ENCODE data around the gene SYMPK.

Gene SYMPK

DNA sequence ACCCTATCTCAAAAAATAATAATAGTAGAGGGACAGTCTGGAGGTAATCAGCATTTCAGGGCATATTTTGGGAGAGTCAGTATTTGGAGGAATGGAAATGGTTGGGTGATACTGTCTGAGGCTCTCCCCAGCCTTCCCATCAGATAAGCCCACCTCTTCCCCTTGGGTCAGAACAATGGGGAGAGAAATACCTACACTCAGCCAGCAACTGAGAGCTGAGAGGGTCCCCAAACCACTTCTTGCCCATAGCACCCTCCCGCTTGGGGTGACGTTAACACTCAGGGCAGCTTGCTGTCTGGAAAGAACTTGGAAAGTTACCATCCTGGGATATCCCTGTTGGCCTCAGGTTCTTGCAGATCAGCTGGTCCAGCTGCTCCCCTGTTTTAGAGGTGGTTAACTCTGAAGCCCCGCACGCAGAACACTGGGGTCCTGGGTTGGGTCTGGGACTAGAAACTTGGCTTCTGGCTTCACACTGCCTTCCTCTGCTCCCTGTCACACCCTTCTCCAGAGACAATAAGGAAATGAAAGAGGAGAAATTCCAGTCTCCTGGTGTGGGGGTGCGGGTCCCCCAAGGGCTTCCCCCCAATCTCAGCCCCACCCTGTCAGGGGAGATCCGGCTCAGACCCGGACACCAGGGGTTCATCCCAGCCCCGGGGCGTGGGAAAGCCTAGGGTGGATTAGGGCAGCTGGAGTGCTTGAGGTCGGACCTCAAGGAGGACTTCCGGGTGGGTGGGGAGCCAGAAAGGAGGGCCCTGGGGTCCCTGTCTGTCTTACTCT lies 3.6 kb upstream of the SYMPK start:
- no peak for DNase-seq

DNA sequence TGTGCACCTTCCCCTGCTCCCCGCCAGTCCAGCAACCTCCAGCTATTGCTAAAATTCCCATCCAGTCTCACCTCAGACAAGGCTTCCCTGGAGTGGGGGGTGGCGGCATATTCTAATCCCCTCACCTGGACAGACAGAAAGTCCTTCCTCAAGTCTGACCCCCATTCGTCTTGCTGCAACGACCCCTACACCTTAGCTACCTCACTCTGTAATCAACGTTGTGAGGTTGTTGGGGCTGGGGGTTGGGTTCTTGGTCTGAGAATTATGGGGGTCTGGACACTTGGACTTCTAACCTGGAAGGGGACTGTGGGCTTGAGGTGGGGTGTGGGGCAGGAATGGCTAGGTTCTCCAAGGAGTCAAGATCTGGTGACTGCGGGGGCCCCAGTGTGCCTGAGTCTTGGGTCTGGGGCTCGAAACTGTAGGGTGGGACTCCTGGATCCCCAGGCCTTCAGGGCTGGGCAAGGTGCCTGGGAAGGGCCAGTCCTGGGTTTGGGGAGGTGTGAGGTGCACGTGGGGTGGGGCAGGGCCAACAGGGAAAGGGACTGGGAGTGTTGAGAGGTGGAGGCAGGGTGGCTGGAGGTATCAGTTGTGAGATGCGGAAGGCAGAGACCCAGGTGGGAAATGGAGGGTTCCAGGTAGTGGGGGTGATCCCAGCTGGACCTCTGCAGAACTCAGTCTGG lies 2.5 kb upstream of the SYMPK start:
- DNase-seq: no peak

DNA sequence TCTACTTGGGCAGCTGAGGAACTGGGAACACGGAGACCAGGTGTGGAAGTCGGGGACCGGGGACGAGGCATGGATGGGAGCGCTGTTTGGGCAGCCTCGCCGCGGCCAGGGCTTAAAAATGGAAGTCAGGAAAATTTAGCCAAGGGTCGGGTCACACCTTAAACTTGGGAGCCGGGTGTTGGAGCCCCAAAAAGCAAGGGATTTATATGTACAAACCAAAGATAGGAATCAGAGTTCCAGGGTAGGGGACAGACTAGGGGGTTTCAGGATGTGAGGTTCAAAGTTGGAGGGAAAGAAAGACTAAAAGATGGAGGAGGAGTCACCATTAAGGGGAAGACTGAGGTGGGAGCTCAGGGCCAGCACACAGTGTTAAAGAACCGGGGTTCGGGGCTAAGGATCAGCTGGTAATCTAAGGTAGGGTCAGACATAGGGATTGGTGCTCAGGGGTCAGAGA lies 1.7 kb upstream of the SYMPK start:
- no peak for DNase-seq

DNA sequence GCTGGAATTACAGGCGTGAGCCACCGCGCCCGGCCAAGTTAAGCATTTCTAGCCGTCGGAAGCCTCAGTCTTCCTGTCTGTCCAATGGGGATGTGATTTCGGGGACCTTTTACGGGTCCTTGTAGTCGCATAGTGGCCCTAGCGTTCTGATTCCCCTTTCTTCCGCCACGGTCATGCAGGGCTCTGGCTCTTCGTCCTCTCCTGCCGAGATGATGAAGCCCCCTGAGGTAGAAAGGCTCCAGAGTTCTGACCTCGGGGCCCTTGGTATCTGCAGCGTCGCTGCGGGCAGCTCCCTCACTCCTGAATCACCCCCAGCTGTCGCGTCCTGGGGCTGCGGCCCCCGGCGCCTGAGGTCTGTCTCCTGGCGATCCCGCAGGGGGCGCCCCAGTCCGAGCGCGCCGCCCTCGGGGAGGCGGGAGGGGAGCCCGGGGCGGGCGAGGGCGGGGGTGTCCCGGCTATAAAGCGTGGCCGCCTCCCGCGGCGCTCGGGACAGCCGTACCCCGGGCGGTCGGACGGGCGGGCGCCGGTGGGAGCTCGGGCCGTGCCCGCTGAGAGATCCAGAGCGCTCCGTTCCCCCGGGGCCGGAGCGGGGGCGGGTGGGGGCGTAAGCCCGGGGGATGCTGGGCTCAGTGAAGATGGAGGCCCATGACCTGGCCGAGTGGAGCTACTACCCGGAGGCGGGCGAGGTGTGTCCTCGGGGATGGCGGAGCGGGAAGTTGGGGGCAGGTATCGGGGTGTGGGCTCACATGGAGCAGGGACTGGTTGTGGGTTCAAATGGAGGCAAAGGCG lies 1.1 kb upstream of the SYMPK start, which contains the start of gene FOXA3:
Gene FOXA3, plus strand, starts transcription at position 487 of the 789 bp plus-strand sequence. Its CDS starts 131 bp downstream, at position 618.
- DNase-seq: peak; percentile 49

DNA sequence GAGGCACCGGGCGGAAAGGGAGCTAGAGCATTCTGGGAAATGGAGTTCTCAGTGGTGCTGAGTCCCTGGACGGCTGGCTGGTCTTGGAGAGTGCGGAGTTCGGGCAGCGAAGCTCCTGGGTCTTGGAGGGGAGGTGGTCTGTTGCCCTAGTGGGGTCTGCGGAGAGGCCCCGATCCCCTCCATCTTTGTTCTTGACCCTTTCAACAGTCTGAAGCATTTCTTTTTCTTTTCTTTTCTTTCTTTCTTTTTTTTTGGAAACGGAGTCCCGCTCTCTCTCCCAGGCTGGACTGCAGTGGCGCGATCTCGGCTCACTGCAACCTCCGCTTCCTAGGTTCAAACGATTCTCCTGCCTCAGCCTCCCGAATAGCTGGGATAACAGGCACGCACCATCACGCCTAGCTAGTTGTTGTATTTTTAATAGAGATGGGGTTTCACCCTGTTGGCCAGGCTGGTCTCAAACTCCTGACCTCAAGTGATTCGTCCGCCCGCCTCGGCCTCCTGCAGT lies 440 bp upstream of the SYMPK start:
- no peak for DNase-seq

- DNase-seq: no peak
Measured at GRCh38 chr19:45862271-45862563, 730 bp downstream of the SYMPK start.

GRCh38 chr19:45860359-45861259 lies 2.3 kb downstream of the SYMPK start:
- no peak for DNase-seq

DNA sequence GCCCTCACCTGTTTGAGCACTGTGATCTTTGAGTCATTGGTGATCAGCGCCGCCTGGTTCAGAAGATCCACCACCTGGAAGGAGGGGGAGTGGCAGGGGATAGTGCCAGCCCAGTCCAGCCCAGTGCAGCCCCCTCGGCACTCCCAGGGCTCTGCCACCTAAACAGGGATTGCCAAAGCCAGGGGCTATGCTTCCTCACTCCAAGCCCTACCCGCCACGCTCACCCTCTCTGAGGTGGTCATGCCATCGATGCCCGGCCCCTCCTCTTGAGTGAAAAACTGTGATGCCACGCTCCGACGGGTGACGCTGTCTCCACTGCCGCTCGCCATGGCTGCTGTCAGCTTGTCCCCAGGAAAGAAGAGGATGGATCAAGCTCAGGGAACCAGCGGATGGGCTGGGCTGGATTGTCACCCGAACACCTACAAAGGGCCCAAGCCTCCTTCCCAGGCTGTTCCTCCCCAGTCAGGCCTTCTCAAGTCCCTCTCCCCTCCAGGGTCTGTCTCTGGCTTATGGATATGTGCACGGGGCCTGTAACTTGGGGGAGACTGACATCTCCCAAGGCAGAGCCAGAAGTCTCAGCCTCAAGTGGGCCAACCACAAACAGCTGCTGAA lies 8.7 kb downstream of the SYMPK start:
- DNase-seq: no peak

DNA sequence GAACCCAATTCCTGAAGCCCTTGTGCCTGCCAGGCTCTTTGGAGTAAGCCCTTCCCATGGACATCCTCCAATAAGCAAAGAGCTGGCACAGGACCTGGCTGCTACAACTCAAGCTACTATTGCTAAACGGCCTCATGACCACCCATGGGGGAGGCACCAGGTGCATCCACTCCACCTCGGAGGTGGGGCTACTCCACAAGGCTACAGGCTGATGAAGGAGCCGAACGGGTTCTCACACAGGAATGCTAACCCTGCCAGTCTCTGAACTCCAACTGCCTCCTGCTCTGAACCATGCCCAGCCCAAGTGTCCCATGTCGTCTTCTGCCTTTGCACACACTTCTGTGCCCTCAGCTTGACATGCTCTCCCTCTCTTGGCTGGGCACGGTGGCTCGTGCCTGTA lies 10.0 kb downstream of the SYMPK start:
- no peak for DNase-seq

DNA sequence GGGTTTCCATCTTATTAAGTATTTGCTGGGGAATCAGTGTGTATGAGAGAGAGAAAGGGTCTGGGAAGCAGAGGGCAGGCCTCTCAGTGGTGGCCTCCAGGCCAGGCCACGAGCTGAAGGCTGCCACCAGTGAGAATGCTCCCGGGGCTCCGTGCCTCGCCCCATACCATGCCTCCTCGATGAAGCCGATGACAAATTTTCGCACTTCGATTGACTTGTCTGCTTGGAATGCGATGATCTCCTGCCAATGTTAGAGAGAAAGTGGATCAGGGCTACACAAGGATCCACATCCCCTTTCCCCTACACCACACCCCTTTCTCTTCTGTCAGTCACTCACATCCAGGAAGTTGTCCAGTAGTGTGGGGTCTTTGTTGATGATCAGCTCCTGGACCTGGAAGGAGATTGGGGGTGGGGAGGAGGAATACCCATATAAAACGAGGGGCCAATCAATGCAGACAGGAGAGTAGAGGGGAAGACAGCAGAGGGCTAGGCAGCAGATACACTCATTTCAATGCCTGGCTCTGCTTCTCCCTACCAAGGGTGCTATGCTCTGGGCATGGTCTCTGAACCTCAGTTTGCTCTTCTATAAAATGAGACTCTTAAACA lies 10.7 kb downstream of the SYMPK start:
- peak; percentile 87 for DNase-seq

DNA sequence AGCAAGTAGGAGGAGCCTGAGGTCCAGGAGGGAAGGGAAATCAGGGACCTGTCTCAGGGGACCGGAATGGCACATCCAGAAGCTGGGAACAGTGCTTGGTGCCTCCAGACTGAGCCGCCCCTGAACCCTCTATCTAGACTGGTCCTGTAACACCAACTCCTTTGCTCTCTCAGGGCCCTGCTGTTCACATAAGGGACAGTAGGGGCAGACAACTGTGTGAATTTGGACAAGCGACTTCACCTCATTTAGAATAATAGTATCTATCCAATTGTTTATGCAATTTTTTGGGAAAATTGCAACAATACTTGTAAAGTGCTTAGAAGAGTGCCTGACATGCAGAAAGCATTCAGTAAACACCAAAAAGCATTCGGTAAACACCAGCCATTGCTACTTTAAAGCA lies 14.0 kb downstream of the SYMPK start:
- no peak for DNase-seq

DNA sequence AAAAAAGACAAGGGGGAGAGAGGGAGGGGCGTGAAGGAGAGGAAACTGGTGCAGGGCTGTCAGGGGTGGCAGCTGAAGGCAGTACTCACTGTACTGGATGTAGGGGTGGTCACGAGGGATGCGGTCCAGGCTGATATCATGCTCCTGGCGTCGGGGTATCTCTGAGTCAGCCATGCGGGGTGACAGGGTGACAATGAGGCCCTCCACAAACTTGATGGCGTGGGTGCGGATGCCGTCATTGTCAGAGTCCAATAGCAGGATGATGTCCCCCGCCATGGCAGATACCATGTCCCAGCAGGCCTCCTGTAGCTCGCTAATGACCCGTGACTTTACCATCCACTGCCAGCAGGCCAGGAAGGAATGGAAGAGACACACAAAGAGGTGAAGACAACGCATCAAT lies 15.3 kb downstream of the SYMPK start:
- DNase-seq: no peak

- no peak for DNase-seq
Measured at GRCh38 chr19:45842198-45842597, 20.7 kb downstream of the SYMPK start.

DNA sequence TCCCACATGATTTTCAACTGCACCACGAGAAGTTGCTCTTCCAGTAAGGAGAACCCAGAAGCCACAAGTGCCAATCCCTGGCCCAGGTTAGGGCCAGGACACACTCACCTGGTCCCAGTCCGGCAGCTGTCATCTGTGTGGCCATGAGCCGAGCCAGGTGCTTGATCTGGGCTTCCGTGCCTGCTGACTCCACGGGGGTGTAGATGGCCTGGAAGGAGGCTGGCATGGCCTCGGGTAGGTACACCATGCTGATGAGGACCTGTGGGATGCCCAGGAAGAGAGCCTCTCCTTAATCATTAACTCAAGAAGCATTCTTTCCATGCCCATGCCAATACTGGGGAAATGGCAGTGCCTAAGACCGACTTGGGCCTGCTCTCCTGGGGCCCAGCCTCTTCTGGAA lies 28.0 kb downstream of the SYMPK start:
- DNase-seq: no peak

DNA sequence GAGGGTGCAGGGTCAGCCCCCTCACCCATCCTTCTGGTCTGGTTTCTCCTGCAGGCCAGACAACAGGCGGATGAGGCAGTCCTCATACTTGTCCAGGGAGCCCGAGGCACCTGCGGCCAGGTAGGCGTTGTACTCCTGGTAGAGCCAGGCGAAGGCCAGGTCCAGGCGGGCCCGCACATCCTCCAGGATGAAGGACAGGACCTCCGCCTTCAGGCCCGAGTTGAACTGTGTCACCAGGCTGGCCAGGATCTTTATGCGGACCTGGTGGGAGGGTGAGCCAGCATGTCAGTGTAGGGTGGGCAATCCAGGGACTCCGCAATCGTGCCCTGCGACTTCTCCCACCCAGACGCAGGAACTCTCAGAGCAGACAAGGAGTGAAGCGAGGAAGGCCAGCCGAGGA lies 34.0 kb downstream of the SYMPK start:
- DNase-seq: no peak

- no peak for DNase-seq
Measured at GRCh38 chr19:45828523-45828922, 34.4 kb downstream of the SYMPK start.

- DNase-seq: no peak
Measured at GRCh38 chr19:45827459-45828093, 35.4 kb downstream of the SYMPK start.

DNA sequence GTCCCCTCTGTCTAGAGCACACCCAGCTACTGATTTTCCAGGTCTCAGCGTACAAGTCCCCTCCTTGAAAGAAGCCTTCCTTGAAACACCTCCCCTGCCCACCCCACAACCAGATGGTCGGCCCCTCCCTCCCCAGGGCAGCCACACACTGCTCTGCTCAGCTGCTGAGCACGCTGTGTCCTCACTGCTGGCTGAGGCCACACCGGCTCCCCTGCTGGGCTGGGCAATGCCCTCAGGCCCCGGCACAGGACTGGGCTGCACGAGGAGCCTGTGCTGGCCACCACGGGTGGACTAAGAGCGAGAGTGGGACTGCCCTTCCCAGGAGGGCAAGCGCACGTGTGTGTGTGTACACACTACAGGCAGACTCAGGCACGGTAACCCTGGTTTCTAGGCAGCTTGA lies 36.0 kb downstream of the SYMPK start:
- no peak for DNase-seq

- DNase-seq: no peak
Measured at GRCh38 chr19:45825917-45826893, 36.7 kb downstream of the SYMPK start.

DNA sequence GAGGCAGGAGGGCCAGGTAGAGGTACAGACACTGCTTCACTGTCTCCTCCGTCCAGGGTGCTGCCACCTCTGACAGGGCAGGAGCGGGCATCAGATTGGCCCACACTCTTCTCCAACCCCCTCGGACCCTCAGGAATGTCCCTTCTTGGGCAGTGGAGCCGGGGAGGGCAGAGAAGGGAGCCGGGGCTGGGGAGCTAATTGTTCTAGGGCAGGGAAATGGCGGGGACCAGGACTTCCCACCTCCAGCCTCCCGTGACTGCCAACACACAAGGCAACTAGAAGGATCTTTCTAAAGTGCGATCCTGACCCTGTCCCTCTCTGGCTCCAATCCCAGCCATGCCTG lies 37.7 kb downstream of the SYMPK start:
- DNase-seq: no peak
